GM12878 (cell line): ENCODE measurements around the gene RPGRIP1L. TPM values are rescaled to one million over a fixed set of nuclear protein-coding genes. Genes with fewer than 3 reads are reported as not detected.

ENCODE experiments used
- ATAC-seq: fragments of 200-7000 bp; cut with Tn5 transposase; 3 replicates; pipeline ENCODE4 v1.9.1; 2020; ENCODE audit warnings: mild to moderate bottlenecking, moderate library complexity
- BruUV-seq: library from RNA; stranded (reverse); fragments of 400-500 nt; replicated peaks from 2 replicates; lab custom pipeline; 2021; lab: Mats Ljungman, UMichigan
- CTCF ChIA-PET: fragments of 300-600 bp; sonication (Branson Sonifier 250); formaldehyde crosslinking; extraction: SDS; loops from one replicate; lab custom pipeline; 2021; ENCODE audit warnings: inconsistent platforms; lab: Yijun Ruan, JAX
- POLR2A ChIA-PET: fragments of 350-600 bp; formaldehyde crosslinking; extraction: SDS; loops from one replicate; lab custom pipeline; 2021; ENCODE audit warnings: inconsistent platforms; lab: Charles Lee
- RAD21 ChIA-PET: fragments of 300-600 bp; sonication (Branson Sonifier 250); formaldehyde crosslinking; loops from one replicate; lab custom pipeline; 2023; ENCODE audit warnings: antibody characterized with exemption; ENCODE audit not compliant: unreplicated experiment; lab: Charles Lee
- SMC1A ChIA-PET: fragments of 300-600 bp; sonication (Branson Sonifier 250); formaldehyde crosslinking; loops from one replicate; lab custom pipeline; 2023; ENCODE audit not compliant: unreplicated experiment, uncharacterized antibody; lab: Charles Lee
- DNase-seq: peaks from one replicate; pipeline ENCODE4 v3.0.0-alpha.2; 2011; ENCODE audit warnings: low read depth, low spot score
- FAIRE-seq: peaks from 3 replicates; lab custom pipeline; 2011; peaks lifted over from hg19 to GRCh38; lab: Jason Lieb, UNC
- H2AFZ ChIP-seq: 2 replicates; pipeline ENCODE4 v1.6.0; 2011; ENCODE audit warnings: low read depth, low read length, control low read depth; ENCODE audit not compliant: control insufficient read depth
- H3K27ac ChIP-seq: 2 replicates; pipeline ENCODE4 v1.5.1; 2011; ENCODE audit warnings: control low read depth; ENCODE audit not compliant: control insufficient read depth, insufficient read depth
- H3K27me3 ChIP-seq, 2 experiments: replicated peaks in 1 of 2; 2 replicates each; pipeline versions ENCODE4 v1.6.0 to v1.6.1; 2011; ENCODE audit warnings: low read length in 1 of 2; ENCODE audit not compliant: control insufficient read depth in 2 of 2, insufficient read depth in 2 of 2
- H3K36me3 ChIP-seq, 2 experiments: 2 replicates each; pipeline ENCODE4 v1.5.1; 2011; ENCODE audit warnings: low read length in 1 of 2; ENCODE audit not compliant: control insufficient read depth in 2 of 2, insufficient read depth in 2 of 2
- H3K4me1 ChIP-seq: 2 replicates; pipeline ENCODE4 v1.6.1; 2011; ENCODE audit warnings: mild to moderate bottlenecking, low read length, moderate library complexity, mixed read lengths; ENCODE audit not compliant: control insufficient read depth, insufficient read depth
- H3K4me2 ChIP-seq: 2 replicates; pipeline ENCODE4 v1.6.0; 2011; ENCODE audit warnings: control low read depth; ENCODE audit not compliant: control insufficient read depth, insufficient read depth
- H3K4me3 ChIP-seq: fragments of 200-600 bp; sonication (generic); 2 replicates; pipeline ENCODE4 v1.5.1; 2016
- H3K79me2 ChIP-seq: 2 replicates; pipeline ENCODE4 v1.6.0; 2011; ENCODE audit warnings: low read length; ENCODE audit not compliant: control insufficient read depth, insufficient read depth
- H3K9ac ChIP-seq: 2 replicates; pipeline ENCODE4 v1.8.0; 2011; ENCODE audit warnings: low read length, control low read depth, mixed read lengths; ENCODE audit not compliant: control insufficient read depth, insufficient read depth
- H3K9me3 ChIP-seq: replicated peaks from 3 replicates; pipeline ENCODE4 v1.5.1; 2011; ENCODE audit warnings: mild to moderate bottlenecking, low read length; ENCODE audit not compliant: control insufficient read depth, insufficient read depth
- H4K20me1 ChIP-seq: 2 replicates; pipeline ENCODE4 v1.6.0; 2011; ENCODE audit not compliant: control insufficient read depth, insufficient read depth
- ATF7 ChIP-seq: fragments of 450-650 bp; IDR thresholded peaks from 2 replicates; pipeline ENCODE4 v1.6.1; 2016; ENCODE audit warnings: low read depth, mild to moderate bottlenecking
- CBFB ChIP-seq: IDR thresholded peaks from 2 replicates; pipeline ENCODE4 v1.6.1; 2016; ENCODE audit warnings: antibody characterized with exemption, low read depth
- CHD2 ChIP-seq: IDR thresholded peaks from 2 replicates; pipeline ENCODE4 v1.6.1; 2011; ENCODE audit warnings: low read depth, low read length, improper control_type of control experiment, borderline replicate concordance
- DPF2 ChIP-seq: fragments of 450-650 bp; IDR thresholded peaks from 2 replicates; pipeline ENCODE4 v1.6.1; 2017; ENCODE audit warnings: mild to moderate bottlenecking
- FOXK2 ChIP-seq: fragments of 450-650 bp; IDR thresholded peaks from 2 replicates; pipeline ENCODE4 v1.6.1; 2017; ENCODE audit warnings: mild to moderate bottlenecking, moderate library complexity
- KAT2A ChIP-seq: conservative IDR thresholded peaks from 2 replicates; pipeline ENCODE4 v1.6.1; 2011; ENCODE audit warnings: low read depth, low read length; ENCODE audit not compliant: control insufficient read depth
- MEF2B ChIP-seq: fragments of 450-650 bp; IDR thresholded peaks from 2 replicates; pipeline ENCODE4 v1.6.1; 2018; ENCODE audit warnings: mild to moderate bottlenecking, moderate library complexity; ENCODE audit not compliant: partially characterized antibody, poor library complexity, severe bottlenecking
- MXI1 ChIP-seq: fragments of 150-350 bp; IDR thresholded peaks from 2 replicates; pipeline ENCODE4 v1.6.1; 2011; ENCODE audit warnings: low read depth, mild to moderate bottlenecking, inconsistent platforms, low read length, improper control_type of control experiment
- MYC ChIP-seq: IDR thresholded peaks from 2 replicates; pipeline ENCODE4 v1.6.1; 2011; ENCODE audit warnings: mild to moderate bottlenecking, low read length, moderate library complexity, inconsistent platforms; ENCODE audit not compliant: insufficient read depth, insufficient replicate concordance, insufficient read length, severe bottlenecking
- NFYA ChIP-seq: IDR thresholded peaks from 2 replicates; pipeline ENCODE4 v1.6.1; 2011; ENCODE audit warnings: low read depth, mild to moderate bottlenecking, low read length, improper control_type of control experiment, borderline replicate concordance
- NR2C2 ChIP-seq: IDR thresholded peaks from 2 replicates; pipeline ENCODE4 v1.6.1; 2011; ENCODE audit warnings: borderline replicate concordance, low read depth; ENCODE audit not compliant: control insufficient read depth, insufficient read length
- POLR2AphosphoS2 ChIP-seq: IDR thresholded peaks from 2 replicates; pipeline ENCODE4 v1.6.1; 2011; ENCODE audit warnings: low read depth, mild to moderate bottlenecking, low read length, improper control_type of control experiment, moderate library complexity
- SP1 ChIP-seq: IDR thresholded peaks from one replicate; pipeline ENCODE4 v1.6.1; 2011; ENCODE audit warnings: low read depth, low read length
- YY1 ChIP-seq: IDR thresholded peaks from 2 replicates; pipeline ENCODE4 v1.6.1; 2011; ENCODE audit warnings: low read depth, mild to moderate bottlenecking, low read length
- ZNF687 ChIP-seq: fragments of 450-650 bp; IDR thresholded peaks from 2 replicates; pipeline ENCODE4 v1.6.1; 2017; ENCODE audit warnings: mild to moderate bottlenecking, moderate library complexity
- WGBS: methylation state at CpG from one replicate; pipeline ENCODE4 v1.1.6; 2016; ENCODE audit warnings: low lambda C conversion rate; ENCODE audit not compliant: insufficient replicate concordance, insufficient coverage; ENCODE audit errors: missing lambda C conversion rate; 5-methylcytosine and 5-hydroxymethylcytosine counted together
- in situ Hi-C: fragments of 300-500 bp; cut with MboI; formaldehyde crosslinking; loops from 9 replicates; pipeline ENCODE4 v1.14.3; 2018; ENCODE audit warnings: mixed read lengths
- intact Hi-C: fragments of 100-400 bp; cut with micrococcal nuclease; formaldehyde crosslinking; loops from one replicate; pipeline ENCODE4 v1.14.2; 2022; ENCODE audit not compliant: unreplicated experiment
- polyA plus RNA-seq, 11 experiments: library from polyadenylated mRNA; depleted of rRNA in 4 of 11; unstranded in 6 of 11; stranded (reverse) in 5 of 11; fragments of >200 nt; fragmentation: Nextera tagmentation in 4 of 11; fragmentation: Illumina TruSeq in 1 of 11; extraction: Ambion mirVana in 4 of 11; extraction: Trizol in 1 of 11; gene quantifications; 1 replicate in 1 of 11; 2 replicates in 10 of 11; pipeline versions ENCODE4 v1.2.1 to v1.2.3, GENCODE V29; 2011 to 2016; ENCODE audit warnings: inconsistent platforms in 2 of 11, missing spikeins in 2 of 11, low read depth in 1 of 11
- total RNA-seq, 4 experiments: library from RNA; depleted of rRNA in 3 of 4; stranded (reverse); fragments of >200 nt in 3 of 4; fragmentation: Illumina TruSeq in 1 of 4; extraction: Trizol in 1 of 4; gene quantifications; 2 replicates each; pipeline versions ENCODE4 v1.2.1 to v1.2.3, GENCODE V29; 2013 to 2021
- TF ChIP-seq, protein P1 (sequence below): fragments of 450-650 bp; IDR thresholded peaks from 2 replicates; pipeline ENCODE4 v1.6.1; 2016; ENCODE audit warnings: mild to moderate bottlenecking, moderate library complexity, borderline replicate concordance

The RPGRIP1L gene
- total and polyA plus RNA-seq, 10 of the 15 experiments (the other 5 are each of a cell fraction or from before 2014, with no cell fraction given) = 3.5 to 9.6 (median 4.4) TPM

DNA sequence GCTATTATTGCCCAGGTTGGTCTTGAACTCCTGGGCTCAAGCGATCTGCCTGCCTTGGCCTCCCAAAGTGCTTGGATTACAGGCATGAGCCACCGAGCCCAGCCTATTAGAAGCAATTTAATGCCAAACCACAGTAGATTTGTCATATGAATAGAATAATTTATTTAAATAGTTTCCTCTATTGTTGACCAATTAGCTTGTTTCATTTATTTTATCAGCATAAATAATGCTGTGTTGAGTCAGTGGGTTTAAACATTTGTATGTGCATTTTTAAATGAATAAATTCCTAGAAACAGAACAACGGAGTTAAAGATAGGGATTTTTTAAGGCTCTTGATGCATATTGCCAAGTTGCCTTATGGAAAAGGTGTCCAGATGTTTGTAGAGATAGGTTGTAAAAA lies 27.0 kb upstream of the RPGRIP1L start:
- CTCF ChIA-PET = interaction anchor here (3.0 kb wide), 1 partner anchor 12 kb away, joined by 14 read pairs; no protein-coding TSS in a partner anchor
- H3K79me2 ChIP-seq = no peaks in the 10 kb centered on the region; the same call in none of the 2 replicates
- SMC1A ChIA-PET = interaction anchor here (1.9 to 2.1 kb wide), 2 partner anchors 13 to 14 kb away, joined by 5 to 6 read pairs; no protein-coding TSS in a partner anchor
- DNase-seq = no peak
- 86% methylated on average over 3 of the region's 3 CpGs for WGBS
- H2AFZ ChIP-seq = no peak overlapping the region
- no TSS peak for BruUV-seq
- no peaks in the 10 kb centered on the region; the same call in 2 of the 3 replicates for H3K9me3 ChIP-seq
- no peak overlapping the region for H3K9ac ChIP-seq
- intact Hi-C loops (no loop called here), in situ Hi-C loops (no loop called here)
- no peak for ATAC-seq
- no peak for FAIRE-seq
- H3K4me3 ChIP-seq = no peak overlapping the region
- RAD21 ChIA-PET = no interaction called here
- H3K4me2 ChIP-seq = no peak overlapping the region
- no peaks in the 10 kb centered on the region for H3K36me3 ChIP-seq
- POLR2A ChIA-PET = no interaction called here
- H3K27me3 ChIP-seq = no peaks in the 10 kb centered on the region
- H3K27ac ChIP-seq = no peak overlapping the region
- no peaks in the 10 kb centered on the region; the same call in 1 of the 2 replicates for H4K20me1 ChIP-seq
- peaks cover 4% of the 10 kb centered on the region for H3K4me1 ChIP-seq
- TF ChIP-seq MXI1 (no peak), SP1 (no peak), KAT2A (no peak), ZNF687 (no peak), MEF2B (no peak), NR2C2 (no peak), YY1 (no peak), NFYA (no peak), CHD2 (no peak), FOXK2 (no peak), ATF7 (no peak), MYC (no peak), CBFB (no peak), POLR2AphosphoS2 (no peak), DPF2 (no peak)
- TF ChIP-seq, protein P1, sequence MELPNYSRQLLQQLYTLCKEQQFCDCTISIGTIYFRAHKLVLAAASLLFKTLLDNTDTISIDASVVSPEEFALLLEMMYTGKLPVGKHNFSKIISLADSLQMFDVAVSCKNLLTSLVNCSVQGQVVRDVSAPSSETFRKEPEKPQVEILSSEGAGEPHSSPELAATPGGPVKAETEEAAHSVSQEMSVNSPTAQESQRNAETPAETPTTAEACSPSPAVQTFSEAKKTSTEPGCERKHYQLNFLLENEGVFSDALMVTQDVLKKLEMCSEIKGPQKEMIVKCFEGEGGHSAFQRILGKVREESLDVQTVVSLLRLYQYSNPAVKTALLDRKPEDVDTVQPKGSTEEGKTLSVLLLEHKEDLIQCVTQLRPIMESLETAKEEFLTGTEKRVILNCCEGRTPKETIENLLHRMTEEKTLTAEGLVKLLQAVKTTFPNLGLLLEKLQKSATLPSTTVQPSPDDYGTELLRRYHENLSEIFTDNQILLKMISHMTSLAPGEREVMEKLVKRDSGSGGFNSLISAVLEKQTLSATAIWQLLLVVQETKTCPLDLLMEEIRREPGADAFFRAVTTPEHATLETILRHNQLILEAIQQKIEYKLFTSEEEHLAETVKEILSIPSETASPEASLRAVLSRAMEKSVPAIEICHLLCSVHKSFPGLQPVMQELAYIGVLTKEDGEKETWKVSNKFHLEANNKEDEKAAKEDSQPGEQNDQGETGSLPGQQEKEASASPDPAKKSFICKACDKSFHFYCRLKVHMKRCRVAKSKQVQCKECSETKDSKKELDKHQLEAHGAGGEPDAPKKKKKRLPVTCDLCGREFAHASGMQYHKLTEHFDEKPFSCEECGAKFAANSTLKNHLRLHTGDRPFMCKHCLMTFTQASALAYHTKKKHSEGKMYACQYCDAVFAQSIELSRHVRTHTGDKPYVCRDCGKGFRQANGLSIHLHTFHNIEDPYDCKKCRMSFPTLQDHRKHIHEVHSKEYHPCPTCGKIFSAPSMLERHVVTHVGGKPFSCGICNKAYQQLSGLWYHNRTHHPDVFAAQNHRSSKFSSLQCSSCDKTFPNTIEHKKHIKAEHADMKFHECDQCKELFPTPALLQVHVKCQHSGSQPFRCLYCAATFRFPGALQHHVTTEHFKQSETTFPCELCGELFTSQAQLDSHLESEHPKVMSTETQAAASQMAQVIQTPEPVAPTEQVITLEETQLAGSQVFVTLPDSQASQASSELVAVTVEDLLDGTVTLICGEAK = no peak
